Astrocyte of the hippocampus (primary cell): ENCODE results near the gene LRRN4CL.
"Not testable (repeated sequence)": the region's sequence is repeated elsewhere in the genome, so short reads cannot be mapped to it uniquely, and the experiment has no call there.

Experiments
- DNase-seq: peaks from one replicate; pipeline ENCODE4 v3.0.0; 2011; ENCODE audit warnings: low read depth, low spot score

LRRN4CL gene

GRCh38 chr11:62689421-62690183 lies at the start of gene LRRN4CL:
Gene LRRN4CL, minus strand, starts transcription at chr11:62689530. Its CDS starts 1,022 bp downstream, at chr11:62688508.
- DNase-seq = peak; percentile 86

GRCh38 chr11:62737196-62737595 lies 47.9 kb upstream of the LRRN4CL start:
- DNase-seq = no peak

- DNase-seq = no peak
Observed at GRCh38 chr11:62732830-62733229, 43.5 kb upstream of the LRRN4CL start.

GRCh38 chr11:62730076-62730475 lies 40.7 kb upstream of the LRRN4CL start:
- DNase-seq = not testable (repeated sequence)

- peak; percentile 91 for DNase-seq
Observed at GRCh38 chr11:62728171-62728988, 39.0 kb upstream of the LRRN4CL start, which contains the start of gene TTC9C. Gene TTC9C, plus strand, starts transcription at chr11:62728486. Its CDS starts 363 bp downstream, at chr11:62728849.

- DNase-seq = peak; percentile 97
Observed at GRCh38 chr11:62727872-62728170, 38.5 kb upstream of the LRRN4CL start.

GRCh38 chr11:62727165-62727871 lies 38.0 kb upstream of the LRRN4CL start, which contains the start of gene HNRNPUL2:
Gene HNRNPUL2, minus strand, starts transcription at chr11:62727457. Its CDS starts 301 bp downstream, at chr11:62727156.
- DNase-seq = peak; percentile 99

GRCh38 chr11:62726915-62727164 lies 37.5 kb upstream of the LRRN4CL start:
- no peak for DNase-seq

GRCh38 chr11:62726156-62726914 lies 37.0 kb upstream of the LRRN4CL start:
- DNase-seq = no peak

- DNase-seq = peak; percentile 22
Observed at GRCh38 chr11:62725646-62726045, 36.3 kb upstream of the LRRN4CL start.

- no peak for DNase-seq
Observed at GRCh38 chr11:62724171-62724570, 34.8 kb upstream of the LRRN4CL start.

- peak; percentile 52 for DNase-seq
Observed at GRCh38 chr11:62721994-62722393, 32.7 kb upstream of the LRRN4CL start.

- DNase-seq = no peak
Observed at GRCh38 chr11:62719302-62719978, 30.1 kb upstream of the LRRN4CL start.

GRCh38 chr11:62716816-62717215 lies 27.5 kb upstream of the LRRN4CL start:
- no peak for DNase-seq

- DNase-seq = no peak
Observed at GRCh38 chr11:62716206-62716605, 26.9 kb upstream of the LRRN4CL start.

GRCh38 chr11:62715150-62716130 lies 26.1 kb upstream of the LRRN4CL start:
- no peak for DNase-seq

GRCh38 chr11:62713343-62713742 lies 24.0 kb upstream of the LRRN4CL start:
- DNase-seq = no peak

- no peak for DNase-seq
Observed at GRCh38 chr11:62712861-62713260, 23.5 kb upstream of the LRRN4CL start.

GRCh38 chr11:62712276-62712812 lies 23.0 kb upstream of the LRRN4CL start:
- no peak for DNase-seq

- no peak for DNase-seq
Observed at GRCh38 chr11:62710001-62710345, 20.6 kb upstream of the LRRN4CL start.
